ENCODE data around the gene SUPT5H. TPM values are rescaled to one million over a fixed set of nuclear protein-coding genes. Genes with fewer than 3 reads are reported as not detected.
A peak's percentile ranks its signal among the peaks of the same experiment; 100 is the strongest.

SUPT5H gene
- total RNA-seq, 1 experiment from 2014 or later, result 171 TPM

DNA sequence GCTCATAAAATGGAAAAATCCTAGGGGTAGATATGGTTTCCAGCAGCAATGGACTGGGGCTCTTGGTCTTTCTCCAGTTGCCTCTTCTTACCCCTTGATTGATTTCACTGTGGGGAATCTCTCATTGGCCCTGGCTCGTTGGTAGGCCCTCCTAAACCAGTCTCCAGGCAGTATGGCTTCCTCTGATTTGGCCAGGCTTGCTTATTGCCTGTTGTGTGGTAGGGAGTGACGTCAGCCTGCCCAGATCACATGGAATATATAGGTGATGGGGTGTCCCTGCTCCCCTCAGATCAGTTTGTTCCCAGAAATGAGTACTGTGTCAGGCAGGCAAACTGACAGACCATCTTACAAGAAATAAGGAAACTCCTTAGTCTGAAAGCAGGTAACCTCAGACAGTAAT, 63.9 kb downstream of the SUPT5H start:
- Histone ChIP-seq H3K4me1 (no peaks in the 10 kb centered on the region), H3K9me3 (no peaks in the 10 kb centered on the region), H3K27me3 (replicated peaks; ENCODE audit: control insufficient read depth, insufficient read depth, low read length) (no peaks in the 10 kb centered on the region), H3K36me3 (ENCODE audit: control insufficient read depth, insufficient read depth, low read length) (no peaks in the 10 kb centered on the region), H3K4me3 (ENCODE audit: low read depth, low read length) (no peak overlapping the region)
- intact Hi-C loops (cut with micrococcal nuclease; ENCODE audit: unreplicated experiment), result no loop called here
- TF ChIP-seq, protein P1, sequence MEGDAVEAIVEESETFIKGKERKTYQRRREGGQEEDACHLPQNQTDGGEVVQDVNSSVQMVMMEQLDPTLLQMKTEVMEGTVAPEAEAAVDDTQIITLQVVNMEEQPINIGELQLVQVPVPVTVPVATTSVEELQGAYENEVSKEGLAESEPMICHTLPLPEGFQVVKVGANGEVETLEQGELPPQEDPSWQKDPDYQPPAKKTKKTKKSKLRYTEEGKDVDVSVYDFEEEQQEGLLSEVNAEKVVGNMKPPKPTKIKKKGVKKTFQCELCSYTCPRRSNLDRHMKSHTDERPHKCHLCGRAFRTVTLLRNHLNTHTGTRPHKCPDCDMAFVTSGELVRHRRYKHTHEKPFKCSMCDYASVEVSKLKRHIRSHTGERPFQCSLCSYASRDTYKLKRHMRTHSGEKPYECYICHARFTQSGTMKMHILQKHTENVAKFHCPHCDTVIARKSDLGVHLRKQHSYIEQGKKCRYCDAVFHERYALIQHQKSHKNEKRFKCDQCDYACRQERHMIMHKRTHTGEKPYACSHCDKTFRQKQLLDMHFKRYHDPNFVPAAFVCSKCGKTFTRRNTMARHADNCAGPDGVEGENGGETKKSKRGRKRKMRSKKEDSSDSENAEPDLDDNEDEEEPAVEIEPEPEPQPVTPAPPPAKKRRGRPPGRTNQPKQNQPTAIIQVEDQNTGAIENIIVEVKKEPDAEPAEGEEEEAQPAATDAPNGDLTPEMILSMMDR (IDR thresholded peaks at IDR 0.05; ENCODE audit: insufficient read depth in 1 of 2, low read depth in 1 of 2, low read length in 1 of 2, severe bottlenecking in 1 of 2, unreplicated experiment in 1 of 2), result no peak
- Mint-ChIP-seq H3K9me3 (ENCODE audit: unreplicated experiment) (no peaks in the 10 kb centered on the region), H3K36me3 (ENCODE audit: insufficient read depth, unreplicated experiment) (peaks cover 5% of the 10 kb centered on the region), H3K27me3 (ENCODE audit: insufficient read depth, unreplicated experiment) (peaks cover 9% of the 10 kb centered on the region), H3K4me1 (ENCODE audit: low read depth, unreplicated experiment) (no peaks in the 10 kb centered on the region), H3K27ac (ENCODE audit: unreplicated experiment) (no peak overlapping the region), H3K4me3 (ENCODE audit: unreplicated experiment) (no peak overlapping the region)
- BruUV-seq (replicated peaks), result no TSS peak
- no peak for DNase-seq
- ChIA-PET POLR2A (no interaction called here), CTCF (interaction anchor here (1.8 kb wide), 1 partner anchor 11 kb away, joined by 11 read pairs; no protein-coding TSS in a partner anchor)

DNA sequence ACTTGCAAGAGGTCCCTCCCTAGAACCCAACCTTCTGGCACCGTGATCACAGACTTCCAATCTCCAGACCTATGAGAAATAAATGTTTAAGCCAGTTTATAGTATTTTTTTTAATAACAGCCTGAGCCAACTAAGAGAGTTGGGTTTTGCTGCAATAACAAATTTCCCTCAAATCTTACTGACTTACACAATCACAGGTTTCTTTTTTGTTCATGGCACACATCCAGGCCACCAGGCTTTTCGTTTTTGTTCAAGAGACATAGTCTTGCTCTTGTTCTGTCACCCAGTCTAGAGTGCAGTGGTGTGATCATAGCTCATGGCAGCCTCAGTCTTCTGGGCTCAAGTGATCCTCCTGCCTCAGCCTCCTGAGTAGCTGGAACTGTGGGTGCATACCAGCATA, 67.6 kb downstream of the SUPT5H start:
- ChIA-PET CTCF (interaction anchor here (0.7 kb wide), 1 partner anchor 146 kb away, joined by 5 read pairs; no protein-coding TSS in a partner anchor), POLR2A (no interaction called here)
- Histone ChIP-seq H3K4me1 (no peaks in the 10 kb centered on the region), H3K36me3 (ENCODE audit: control insufficient read depth, insufficient read depth, low read length) (no peaks in the 10 kb centered on the region), H3K27me3 (replicated peaks; ENCODE audit: control insufficient read depth, insufficient read depth, low read length) (no peaks in the 10 kb centered on the region), H3K4me3 (ENCODE audit: low read depth, low read length) (no peak overlapping the region), H3K9me3 (no peaks in the 10 kb centered on the region)
- H3K4me1 Mint-ChIP-seq (ENCODE audit: low read depth, unreplicated experiment), result no peaks in the 10 kb centered on the region
- intact Hi-C loops (cut with micrococcal nuclease; ENCODE audit: unreplicated experiment), result no loop called here
- no peak for DNase-seq
- no peak overlapping the region for H3K27ac Mint-ChIP-seq (ENCODE audit: unreplicated experiment)
- no peak overlapping the region for H3K4me3 Mint-ChIP-seq (ENCODE audit: unreplicated experiment)
- BruUV-seq (replicated peaks), result no TSS peak
- no peaks in the 10 kb centered on the region for H3K9me3 Mint-ChIP-seq (ENCODE audit: unreplicated experiment)
- peaks cover 5% of the 10 kb centered on the region for H3K27me3 Mint-ChIP-seq (ENCODE audit: insufficient read depth, unreplicated experiment)
- TF ChIP-seq, protein P1 (IDR thresholded peaks at IDR 0.05; ENCODE audit: insufficient read depth in 1 of 2, low read depth in 1 of 2, low read length in 1 of 2, severe bottlenecking in 1 of 2, unreplicated experiment in 1 of 2), result no peak
- no peaks in the 10 kb centered on the region for H3K36me3 Mint-ChIP-seq (ENCODE audit: insufficient read depth, unreplicated experiment)

GRCh38 chr19:39514840-39515550, 69.6 kb downstream of the SUPT5H start, which contains the start of gene SELENOV:
SELENOV (plus strand) TSS chr19:39515139; CDS start chr19:39515213, 74 bp downstream.
- TF ChIP-seq, protein P1 (IDR thresholded peaks at IDR 0.05; ENCODE audit: insufficient read depth in 1 of 2, low read depth in 1 of 2, low read length in 1 of 2, severe bottlenecking in 1 of 2, unreplicated experiment in 1 of 2), result peak in 1 of 2 experiments; percentile 53
- Mint-ChIP-seq H3K36me3 (ENCODE audit: insufficient read depth, unreplicated experiment) (no peaks in the 10 kb centered on the region), H3K27ac (ENCODE audit: unreplicated experiment) (peak within 1 kb of the TSS; percentile 40), H3K4me1 (ENCODE audit: low read depth, unreplicated experiment) (no peaks in the 10 kb centered on the region), H3K9me3 (ENCODE audit: unreplicated experiment) (no peaks in the 10 kb centered on the region), H3K4me3 (ENCODE audit: unreplicated experiment) (peak within 1 kb of the TSS; percentile 61), H3K27me3 (ENCODE audit: insufficient read depth, unreplicated experiment) (peaks cover 5% of the 10 kb centered on the region)
- H3K9me3 ChIP-seq, result no peaks in the 10 kb centered on the region
- POLR2A ChIA-PET, result interaction anchor here (1.0 kb wide), 1 partner anchor 124 kb away, joined by 4 read pairs; the partner anchor contains the start of genes MED29 and PAF1
- DNase-seq, result peak; percentile 59 to 62
- intact Hi-C loops (cut with micrococcal nuclease; ENCODE audit: unreplicated experiment), result no loop called here
- H3K27me3 ChIP-seq (replicated peaks; ENCODE audit: control insufficient read depth, insufficient read depth, low read length), result no peaks in the 10 kb centered on the region
- peak within 1 kb of the TSS; percentile 47 for H3K4me3 ChIP-seq (ENCODE audit: low read depth, low read length)
- no peaks in the 10 kb centered on the region for H3K36me3 ChIP-seq (ENCODE audit: control insufficient read depth, insufficient read depth, low read length)
- CTCF ChIA-PET, result no interaction called here
- H3K4me1 ChIP-seq, result no peaks in the 10 kb centered on the region
- no TSS peak for BruUV-seq (replicated peaks)

Data from Caco-2 (cell line).